Tibial nerve (tissue), 4 donors: ENCODE results near the gene NPAS1. TPM values are rescaled to one million over a fixed set of nuclear protein-coding genes. Genes with fewer than 3 reads are reported as not detected.

Experiments
- DNase-seq, 2 donors: peaks; one replicate each; pipeline ENCODE4 v3.0.0-alpha.2; 2019; ENCODE audit warnings: low spot score in 2 of 2
- H3K27ac ChIP-seq, 4 donors: fragments of 200-600 bp; sonication (generic) in 3 of 4; one replicate each; pipeline ENCODE4 v1.5.1; 2017 to 2019; ENCODE audit warnings: mild to moderate bottlenecking in 1 of 4
- H3K27me3 ChIP-seq, 2 donors: fragments of 200-600 bp; sonication (generic) in 1 of 2; one replicate each; pipeline versions ENCODE4 v1.5.1 to v1.6.0; 2017 to 2019
- H3K36me3 ChIP-seq, 3 donors: fragments of 200-600 bp; sonication (generic); one replicate each; pipeline ENCODE4 v1.5.1; 2018 to 2019
- H3K4me1 ChIP-seq, 4 donors: fragments of 200-600 bp; sonication (generic) in 3 of 4; one replicate each; pipeline ENCODE4 v1.5.1; 2017 to 2019
- H3K4me3 ChIP-seq, 4 donors: fragments of 200-600 bp; sonication (generic) in 3 of 4; one replicate each; pipeline ENCODE4 v1.5.1; 2017 to 2019; ENCODE audit warnings: mild to moderate bottlenecking in 1 of 4, moderate library complexity in 1 of 4
- H3K9me3 ChIP-seq, 4 donors: fragments of 200-600 bp; sonication (generic) in 3 of 4; one replicate each; pipeline ENCODE4 v1.5.1; 2017 to 2019
- EP300 ChIP-seq, 2 donors: sonication (generic); formaldehyde crosslinking; IDR thresholded peaks; one replicate each; pipeline ENCODE4 v1.6.1; 2017; ENCODE audit warnings: antibody characterized with exemption in 2 of 2, mild to moderate bottlenecking in 1 of 2
- POLR2A ChIP-seq, 2 donors: fragments of 450-650 bp; IDR thresholded peaks; one replicate each; pipeline ENCODE4 v1.6.1; 2017; ENCODE audit warnings: antibody characterized with exemption in 2 of 2, mild to moderate bottlenecking in 2 of 2, moderate library complexity in 2 of 2
- WGBS, 2 donors: methylation state at CpG; one replicate each; pipeline ENCODE4 v1.1.5; 2018; 5-methylcytosine and 5-hydroxymethylcytosine counted together
- total RNA-seq, 4 donors: library from RNA; depleted of rRNA; stranded (reverse); fragments of >200 nt; gene quantifications; one replicate each; pipeline ENCODE4 v1.1.0, GENCODE V29; 2016
- TF ChIP-seq, protein P1 (sequence below), 5 experiments: fragments of 200-600 bp in 3 of 5; fragments of 450-650 bp in 2 of 5; sonication (generic) in 3 of 5; IDR thresholded peaks; one replicate each; pipeline ENCODE4 v1.5.1; 2016 to 2019; ENCODE audit warnings: antibody characterized with exemption in 5 of 5, mild to moderate bottlenecking in 3 of 5, moderate library complexity in 2 of 5

The NPAS1 gene
- total RNA-seq, 4 donors from 2014 or later = 0.39 to 0.42 TPM; not detected in 2

DNA sequence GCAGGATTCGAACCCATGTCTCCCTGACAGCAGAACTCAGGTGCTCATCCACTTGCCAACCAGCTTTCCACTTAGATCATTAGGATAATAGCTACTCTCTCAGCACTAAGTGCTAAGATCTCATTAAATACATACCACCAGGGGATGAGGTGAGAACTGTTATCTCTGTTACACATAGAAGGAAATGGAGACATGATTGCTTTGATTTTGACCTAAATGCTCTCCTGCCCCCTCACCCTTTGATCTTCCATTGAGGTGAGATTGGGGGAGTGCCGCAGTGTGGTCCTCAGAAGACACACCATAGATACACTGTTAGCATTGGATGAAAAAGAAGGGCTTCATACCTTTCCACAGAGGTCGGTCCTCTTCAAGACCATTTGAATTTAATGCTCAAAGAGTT is 38.9 kb upstream of the NPAS1 start:
- no peaks in the 10 kb centered on the region for H3K9me3 ChIP-seq
- no peak overlapping the region for H3K4me3 ChIP-seq
- H3K4me1 ChIP-seq = peaks cover 9 to 92% (median 48%) of the 10 kb centered on the region in 4 donors
- H3K27me3 ChIP-seq = no peaks in the 10 kb centered on the region
- H3K36me3 ChIP-seq = no peaks in the 10 kb centered on the region
- TF ChIP-seq, protein P1, sequence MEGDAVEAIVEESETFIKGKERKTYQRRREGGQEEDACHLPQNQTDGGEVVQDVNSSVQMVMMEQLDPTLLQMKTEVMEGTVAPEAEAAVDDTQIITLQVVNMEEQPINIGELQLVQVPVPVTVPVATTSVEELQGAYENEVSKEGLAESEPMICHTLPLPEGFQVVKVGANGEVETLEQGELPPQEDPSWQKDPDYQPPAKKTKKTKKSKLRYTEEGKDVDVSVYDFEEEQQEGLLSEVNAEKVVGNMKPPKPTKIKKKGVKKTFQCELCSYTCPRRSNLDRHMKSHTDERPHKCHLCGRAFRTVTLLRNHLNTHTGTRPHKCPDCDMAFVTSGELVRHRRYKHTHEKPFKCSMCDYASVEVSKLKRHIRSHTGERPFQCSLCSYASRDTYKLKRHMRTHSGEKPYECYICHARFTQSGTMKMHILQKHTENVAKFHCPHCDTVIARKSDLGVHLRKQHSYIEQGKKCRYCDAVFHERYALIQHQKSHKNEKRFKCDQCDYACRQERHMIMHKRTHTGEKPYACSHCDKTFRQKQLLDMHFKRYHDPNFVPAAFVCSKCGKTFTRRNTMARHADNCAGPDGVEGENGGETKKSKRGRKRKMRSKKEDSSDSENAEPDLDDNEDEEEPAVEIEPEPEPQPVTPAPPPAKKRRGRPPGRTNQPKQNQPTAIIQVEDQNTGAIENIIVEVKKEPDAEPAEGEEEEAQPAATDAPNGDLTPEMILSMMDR (IDR thresholded peaks at IDR 0.05) = no peak
- TF ChIP-seq POLR2A (IDR thresholded peaks at IDR 0.05) (no peak), EP300 (IDR thresholded peaks at IDR 0.05) (no peak)
- 90 to 92% methylated on average over 3 of the region's 3 CpGs for whole genome bisulfite sequencing, 2 donors
- DNase-seq = no peak
- peak overlapping the region in 1 of 4 donors; percentile 82 for H3K27ac ChIP-seq

DNA sequence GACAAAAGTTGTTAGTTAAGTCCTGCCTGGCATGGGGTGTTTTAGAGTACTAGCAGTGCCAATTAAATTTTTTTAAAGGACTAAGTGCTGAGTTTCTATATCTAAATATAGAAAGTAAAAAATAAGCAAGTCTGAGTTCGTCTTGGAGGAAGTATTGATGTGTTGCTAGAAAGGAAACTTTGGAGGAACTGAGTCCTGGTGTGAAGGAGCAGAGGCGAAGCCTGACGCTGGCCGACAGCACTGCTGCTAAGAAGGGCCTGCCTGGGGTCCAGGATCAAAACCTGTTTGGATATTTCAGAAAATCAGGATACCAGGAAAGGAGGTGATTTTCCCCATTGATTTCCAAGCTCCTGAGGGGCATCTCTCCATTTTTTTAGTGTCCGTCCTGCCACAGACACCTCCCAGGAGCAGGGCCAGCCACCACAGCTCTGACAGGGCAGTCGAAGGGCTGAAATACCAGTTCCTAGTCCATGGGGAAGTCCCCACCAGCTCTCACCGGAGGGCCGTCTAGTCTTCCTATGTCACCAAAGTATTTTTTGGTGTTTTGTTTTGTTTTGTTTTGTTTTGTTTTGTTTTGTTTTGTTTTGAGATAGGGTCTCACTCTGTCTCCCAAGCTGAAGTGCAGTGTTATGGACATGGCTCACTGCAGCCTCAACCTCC is 38.2 kb upstream of the NPAS1 start:
- Histone ChIP-seq H3K4me1 (peaks cover 9 to 86% (median 42%) of the 10 kb centered on the region in 4 donors), H3K27ac (peak overlapping the region in 2 of 4 donors; percentile 52 to 82), H3K36me3 (no peaks in the 10 kb centered on the region), H3K4me3 (no peak overlapping the region), H3K27me3 (no peaks in the 10 kb centered on the region), H3K9me3 (no peaks in the 10 kb centered on the region)
- TF ChIP-seq EP300 (IDR thresholded peaks at IDR 0.05) (peak in 1 of 2 donors; percentile 24), POLR2A (IDR thresholded peaks at IDR 0.05) (no peak)
- TF ChIP-seq, protein P1 (IDR thresholded peaks at IDR 0.05) = no peak
- 67 to 76% methylated on average over 8 of the region's 8 CpGs for WGBS, 2 donors
- no peak for DNase-seq

DNA sequence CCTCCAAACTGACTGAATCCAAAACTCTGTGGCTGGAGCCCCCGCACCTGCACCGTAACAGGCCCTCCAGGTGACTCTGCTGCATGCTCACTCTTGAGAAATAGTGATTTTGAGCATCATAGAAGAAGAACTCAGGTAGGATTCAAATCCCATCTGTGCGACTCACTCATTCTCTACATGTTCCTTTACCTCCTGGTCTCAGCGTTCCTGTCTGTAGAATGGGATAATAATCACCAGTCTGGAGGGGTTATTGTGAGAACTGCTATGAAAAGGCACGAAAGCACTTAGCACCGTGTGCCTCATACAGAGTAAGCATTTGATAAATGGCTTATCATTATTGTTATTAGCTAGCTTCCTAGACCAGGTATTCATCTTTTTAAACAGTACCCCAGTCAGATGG is 36.5 kb upstream of the NPAS1 start:
- no peak for DNase-seq
- Histone ChIP-seq H3K4me1 (peaks cover 0 to 70% (median 25%) of the 10 kb centered on the region in 4 donors), H3K27ac (no peak overlapping the region), H3K4me3 (no peak overlapping the region), H3K9me3 (no peaks in the 10 kb centered on the region), H3K36me3 (peaks cover 0 to 5% (median 0%) of the 10 kb centered on the region in 3 donors), H3K27me3 (no peaks in the 10 kb centered on the region)
- WGBS, 2 donors = 95% methylated on average over 6 of the region's 6 CpGs
- TF ChIP-seq, protein P1 (IDR thresholded peaks at IDR 0.05) = no peak
- TF ChIP-seq EP300 (IDR thresholded peaks at IDR 0.05) (no peak), POLR2A (IDR thresholded peaks at IDR 0.05) (no peak)

DNA sequence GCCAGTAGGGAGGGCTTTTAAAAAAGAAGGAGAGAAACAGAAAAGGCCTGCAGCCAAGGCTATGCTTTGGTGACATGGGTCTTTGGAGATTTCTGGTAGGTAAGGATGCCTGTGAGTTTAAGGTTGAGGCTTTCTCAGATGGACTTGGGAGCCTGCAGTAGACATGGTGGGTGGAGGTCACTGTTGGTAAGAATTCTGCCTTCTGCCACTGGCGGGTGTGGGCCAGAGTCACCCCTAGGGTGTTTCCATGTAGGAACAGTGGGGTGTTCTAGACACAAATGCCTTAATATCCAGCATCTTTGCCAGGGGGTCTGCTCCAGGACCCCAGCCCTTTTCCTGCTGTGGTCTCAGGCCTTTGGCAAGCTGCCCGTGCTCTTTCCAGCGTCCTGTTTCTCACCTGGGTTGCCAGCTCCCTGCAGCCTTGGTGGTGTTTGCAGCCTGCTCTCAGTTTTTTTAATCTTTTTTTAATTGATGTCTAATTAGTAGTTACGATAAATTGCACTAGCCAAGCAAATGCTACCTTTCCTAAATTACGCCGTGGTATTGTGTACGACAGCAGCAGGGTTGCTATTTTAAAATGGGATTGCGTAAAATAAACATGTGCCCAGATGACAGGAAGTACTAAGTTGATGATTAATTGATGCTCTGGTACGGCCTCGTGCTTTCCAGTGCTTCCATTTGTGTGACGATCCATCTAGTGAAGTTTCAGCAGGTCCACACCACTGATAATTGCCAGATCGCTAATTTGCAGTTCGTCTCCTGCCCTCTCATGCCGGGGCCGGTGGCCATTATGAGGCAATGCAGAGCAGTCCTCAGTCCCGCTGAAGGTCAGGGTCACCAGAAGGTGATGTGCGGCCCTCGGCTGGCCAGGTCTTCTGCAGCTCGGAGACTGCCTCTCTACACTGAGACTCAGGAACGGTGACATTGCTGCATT is 35.3 kb upstream of the NPAS1 start:
- H3K4me1 ChIP-seq = peaks cover 0 to 61% (median 22%) of the 10 kb centered on the region in 4 donors
- TF ChIP-seq, protein P1 (IDR thresholded peaks at IDR 0.05) = no peak
- no peak for TF ChIP-seq POLR2A (IDR thresholded peaks at IDR 0.05)
- TF ChIP-seq EP300 (IDR thresholded peaks at IDR 0.05) = peak in 1 of 2 donors; percentile 85

More for the DNA sequence above, 35.3 kb upstream of the NPAS1 start:
- Histone ChIP-seq H3K27ac (peak overlapping the region in 3 of 4 donors; percentile 9 to 33 (median 14)), H3K27me3 (no peaks in the 10 kb centered on the region), H3K9me3 (no peaks in the 10 kb centered on the region), H3K4me3 (no peak overlapping the region), H3K36me3 (peaks cover 0 to 17% (median 0%) of the 10 kb centered on the region in 3 donors)
- WGBS, 2 donors = 68 to 71% methylated on average over 20 of the region's 20 CpGs
- peak in 1 of 2 donors; percentile 43 for DNase-seq
